ENCODE measurements around the gene ELFN2.

The ELFN2 gene

DNA sequence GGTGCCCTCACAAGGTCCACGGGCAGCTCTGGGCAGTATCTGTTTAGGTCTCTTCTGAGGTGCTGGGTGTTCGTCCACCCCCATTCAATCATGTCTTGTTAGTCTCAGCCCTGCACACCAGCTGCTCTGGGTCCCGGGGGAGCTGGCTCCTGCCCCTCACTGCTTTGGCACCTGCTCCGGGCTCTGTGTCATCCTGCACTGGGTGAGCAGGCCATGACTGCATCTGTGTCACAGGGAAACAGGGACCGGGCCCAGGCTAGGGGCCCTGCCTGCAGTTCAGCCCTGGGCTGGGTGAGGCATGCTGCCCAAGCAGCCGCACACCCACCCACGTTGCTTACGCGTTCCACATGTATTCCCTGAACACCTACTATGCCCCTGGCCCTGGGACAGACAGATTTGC, 43.9 kb downstream of the ELFN2 start:
- no peaks in the 10 kb centered on the region for H3K79me1 ChIP-seq (ENCODE audit: low read length)
- H3K4me2 ChIP-seq (ENCODE audit: low read length): no peak overlapping the region
- H2BK5ac ChIP-seq (ENCODE audit: low read depth, low read length, poor library complexity): no peak overlapping the region
- H4K12ac ChIP-seq (ENCODE audit: low read depth, low read length): no peak overlapping the region
- no peak overlapping the region for H3K18ac ChIP-seq (ENCODE audit: low read length)
- H3K27me3 ChIP-seq (ENCODE audit: insufficient read depth, low read length): no peaks in the 10 kb centered on the region
- no peak overlapping the region for H3K23ac ChIP-seq (ENCODE audit: low read length)
- no peak overlapping the region for H2AFZ ChIP-seq (ENCODE audit: insufficient read depth, low read length, poor library complexity)
- no peak overlapping the region for H3K27ac ChIP-seq (ENCODE audit: low read depth, low read length)
- H3K4me1 ChIP-seq (ENCODE audit: control insufficient read depth in 1 of 2, insufficient read depth in 2 of 2, low read length in 2 of 2): no peaks in the 10 kb centered on the region
- WGBS (ENCODE audit: extremely low coverage, insufficient coverage, insufficient read length): no CpG with 5 or more reads among the region's 9 CpGs
- H3K14ac ChIP-seq (ENCODE audit: low read length): no peak overlapping the region
- no peak overlapping the region for H4K91ac ChIP-seq (ENCODE audit: low read depth, low read length)
- H2BK12ac ChIP-seq (ENCODE audit: low read length): no peak overlapping the region
- H3K4me3 ChIP-seq (ENCODE audit: low read depth, low read length): no peak overlapping the region
- no peak overlapping the region for H3K4ac ChIP-seq (ENCODE audit: low read depth, low read length)
- no peak overlapping the region for H2AK5ac ChIP-seq (ENCODE audit: low read length)
- DNase-seq: no peak
- H4K8ac ChIP-seq (ENCODE audit: low read depth, low read length): no peak overlapping the region
- H2BK120ac ChIP-seq (ENCODE audit: insufficient read depth, low read length, poor library complexity): no peak overlapping the region
- H3K79me2 ChIP-seq (ENCODE audit: control insufficient read depth, insufficient read depth, low read length, poor library complexity): no peaks in the 10 kb centered on the region
- H3K9ac ChIP-seq (ENCODE audit: low read length): no peak overlapping the region
- H3K9me3 ChIP-seq (ENCODE audit: insufficient read depth, low read depth, low read length): peaks cover 3% of the 10 kb centered on the region
- no peaks in the 10 kb centered on the region for H3K36me3 ChIP-seq (ENCODE audit: control insufficient read depth in 1 of 2, insufficient read depth in 2 of 2, low read length in 2 of 2)

DNA sequence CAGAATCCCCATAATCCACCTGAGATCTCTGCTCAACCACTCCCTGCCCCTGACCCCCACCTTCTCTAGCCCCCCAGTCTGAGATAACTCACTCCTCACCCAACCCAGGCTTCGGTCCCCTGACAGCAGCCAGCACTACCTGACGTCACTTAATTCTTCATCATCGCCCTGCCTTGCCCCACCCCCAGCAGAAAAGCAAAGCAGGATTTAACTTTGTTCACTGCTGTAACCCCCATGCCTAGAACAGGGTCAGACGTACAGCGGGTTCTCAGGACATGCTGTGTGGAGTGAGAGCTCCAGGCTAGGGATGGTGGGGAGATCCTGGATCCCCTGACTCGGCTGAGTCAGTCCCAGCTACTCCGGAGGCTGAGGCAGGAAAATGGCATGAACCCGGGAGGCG, 45.8 kb downstream of the ELFN2 start:
- H3K79me2 ChIP-seq (ENCODE audit: control insufficient read depth, insufficient read depth, low read length, poor library complexity): no peaks in the 10 kb centered on the region
- no peaks in the 10 kb centered on the region for H3K36me3 ChIP-seq (ENCODE audit: control insufficient read depth in 1 of 2, insufficient read depth in 2 of 2, low read length in 2 of 2)
- no peak overlapping the region for H3K27ac ChIP-seq (ENCODE audit: low read depth, low read length)
- no peak overlapping the region for H2AK5ac ChIP-seq (ENCODE audit: low read length)
- no peak overlapping the region for H2BK120ac ChIP-seq (ENCODE audit: insufficient read depth, low read length, poor library complexity)
- no peak overlapping the region for H2BK5ac ChIP-seq (ENCODE audit: low read depth, low read length, poor library complexity)
- WGBS (ENCODE audit: extremely low coverage, insufficient coverage, insufficient read length): no CpG with 5 or more reads among the region's 9 CpGs
- H3K9ac ChIP-seq (ENCODE audit: low read length): no peak overlapping the region
- H3K14ac ChIP-seq (ENCODE audit: low read length): no peak overlapping the region
- no peak overlapping the region for H2AFZ ChIP-seq (ENCODE audit: insufficient read depth, low read length, poor library complexity)
- H3K4ac ChIP-seq (ENCODE audit: low read depth, low read length): no peak overlapping the region
- H3K27me3 ChIP-seq (ENCODE audit: insufficient read depth, low read length): no peaks in the 10 kb centered on the region
- H3K9me3 ChIP-seq (ENCODE audit: insufficient read depth, low read depth, low read length): peaks cover 3% of the 10 kb centered on the region
- H4K91ac ChIP-seq (ENCODE audit: low read depth, low read length): no peak overlapping the region
- H3K18ac ChIP-seq (ENCODE audit: low read length): no peak overlapping the region
- no peak overlapping the region for H3K23ac ChIP-seq (ENCODE audit: low read length)
- no peak overlapping the region for H3K4me2 ChIP-seq (ENCODE audit: low read length)
- no peak overlapping the region for H3K4me3 ChIP-seq (ENCODE audit: low read depth, low read length)
- DNase-seq: no peak
- no peak overlapping the region for H2BK12ac ChIP-seq (ENCODE audit: low read length)
- no peaks in the 10 kb centered on the region for H3K4me1 ChIP-seq (ENCODE audit: control insufficient read depth in 1 of 2, insufficient read depth in 2 of 2, low read length in 2 of 2)
- H3K79me1 ChIP-seq (ENCODE audit: low read length): no peaks in the 10 kb centered on the region
- no peak overlapping the region for H4K8ac ChIP-seq (ENCODE audit: low read depth, low read length)
- H4K12ac ChIP-seq (ENCODE audit: low read depth, low read length): no peak overlapping the region

DNA sequence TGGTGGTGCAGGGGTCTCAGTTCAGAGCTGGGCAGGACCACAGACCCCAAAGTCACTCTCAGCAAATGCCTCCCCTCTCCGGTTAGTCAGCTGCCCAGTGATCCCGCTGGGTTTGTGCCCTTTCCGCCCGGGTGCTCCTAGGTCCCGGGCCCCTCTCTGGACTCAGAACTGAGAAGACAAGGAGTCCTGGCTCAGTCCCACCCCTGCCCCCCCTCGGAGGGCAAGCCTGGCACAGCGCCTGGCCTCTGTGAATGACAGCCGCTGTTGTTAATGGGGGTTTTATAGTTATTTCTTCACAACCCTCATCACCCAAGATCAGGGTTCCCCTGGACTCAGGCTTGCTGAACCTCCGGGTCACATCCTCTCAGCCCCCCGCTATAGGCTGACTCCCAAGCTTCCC, 47.6 kb downstream of the ELFN2 start:
- no peak overlapping the region for H3K9ac ChIP-seq (ENCODE audit: low read length)
- no peaks in the 10 kb centered on the region for H3K79me2 ChIP-seq (ENCODE audit: control insufficient read depth, insufficient read depth, low read length, poor library complexity)
- H2BK12ac ChIP-seq (ENCODE audit: low read length): no peak overlapping the region
- H2BK5ac ChIP-seq (ENCODE audit: low read depth, low read length, poor library complexity): no peak overlapping the region
- H3K23ac ChIP-seq (ENCODE audit: low read length): no peak overlapping the region
- no peak overlapping the region for H2AFZ ChIP-seq (ENCODE audit: insufficient read depth, low read length, poor library complexity)
- H3K4me1 ChIP-seq (ENCODE audit: control insufficient read depth in 1 of 2, insufficient read depth in 2 of 2, low read length in 2 of 2): no peaks in the 10 kb centered on the region
- no peaks in the 10 kb centered on the region for H3K36me3 ChIP-seq (ENCODE audit: control insufficient read depth in 1 of 2, insufficient read depth in 2 of 2, low read length in 2 of 2)
- no peak overlapping the region for H3K4me3 ChIP-seq (ENCODE audit: low read depth, low read length)
- peaks cover 3% of the 10 kb centered on the region for H3K9me3 ChIP-seq (ENCODE audit: insufficient read depth, low read depth, low read length)
- no peak overlapping the region for H3K4ac ChIP-seq (ENCODE audit: low read depth, low read length)
- no CpG with 5 or more reads among the region's 10 CpGs for WGBS (ENCODE audit: extremely low coverage, insufficient coverage, insufficient read length)
- no peaks in the 10 kb centered on the region for H3K27me3 ChIP-seq (ENCODE audit: insufficient read depth, low read length)
- no peak overlapping the region for H3K27ac ChIP-seq (ENCODE audit: low read depth, low read length)
- H2AK5ac ChIP-seq (ENCODE audit: low read length): no peak overlapping the region
- H4K8ac ChIP-seq (ENCODE audit: low read depth, low read length): no peak overlapping the region
- no peak overlapping the region for H4K91ac ChIP-seq (ENCODE audit: low read depth, low read length)
- H3K79me1 ChIP-seq (ENCODE audit: low read length): no peaks in the 10 kb centered on the region
- no peak overlapping the region for H2BK120ac ChIP-seq (ENCODE audit: insufficient read depth, low read length, poor library complexity)
- no peak for DNase-seq
- no peak overlapping the region for H3K4me2 ChIP-seq (ENCODE audit: low read length)
- H3K18ac ChIP-seq (ENCODE audit: low read length): no peak overlapping the region
- H4K12ac ChIP-seq (ENCODE audit: low read depth, low read length): no peak overlapping the region
- no peak overlapping the region for H3K14ac ChIP-seq (ENCODE audit: low read length)

DNA sequence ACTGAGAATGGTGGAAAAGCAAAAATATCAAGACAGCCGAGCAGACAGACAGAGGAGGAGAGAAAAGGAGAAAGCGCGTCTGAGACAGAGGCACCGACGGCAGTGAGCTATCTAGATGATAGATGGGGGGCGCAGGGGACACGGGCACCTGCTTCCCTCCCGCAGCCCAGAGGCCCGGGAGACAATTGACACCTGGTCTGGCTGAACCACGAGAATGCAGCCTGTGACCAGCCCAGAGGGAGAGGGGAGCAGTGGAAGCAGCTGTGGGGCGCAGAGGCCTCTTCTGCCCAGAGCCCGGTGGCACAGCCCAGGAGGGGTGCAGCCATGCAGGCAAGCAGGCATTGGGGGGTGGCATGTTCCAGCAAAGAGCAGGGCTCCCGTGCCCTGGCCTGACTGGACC, 48.2 kb downstream of the ELFN2 start:
- no peaks in the 10 kb centered on the region for H3K79me1 ChIP-seq (ENCODE audit: low read length)
- no peak overlapping the region for H4K8ac ChIP-seq (ENCODE audit: low read depth, low read length)
- H3K79me2 ChIP-seq (ENCODE audit: control insufficient read depth, insufficient read depth, low read length, poor library complexity): no peaks in the 10 kb centered on the region
- no peak overlapping the region for H2BK12ac ChIP-seq (ENCODE audit: low read length)
- H3K4me3 ChIP-seq (ENCODE audit: low read depth, low read length): no peak overlapping the region
- H3K27me3 ChIP-seq (ENCODE audit: insufficient read depth, low read length): no peaks in the 10 kb centered on the region
- no peak overlapping the region for H3K14ac ChIP-seq (ENCODE audit: low read length)
- H3K4me1 ChIP-seq (ENCODE audit: control insufficient read depth in 1 of 2, insufficient read depth in 2 of 2, low read length in 2 of 2): no peaks in the 10 kb centered on the region
- no peak overlapping the region for H3K9ac ChIP-seq (ENCODE audit: low read length)
- H4K12ac ChIP-seq (ENCODE audit: low read depth, low read length): no peak overlapping the region
- no peaks in the 10 kb centered on the region for H3K36me3 ChIP-seq (ENCODE audit: control insufficient read depth in 1 of 2, insufficient read depth in 2 of 2, low read length in 2 of 2)
- no peak overlapping the region for H3K27ac ChIP-seq (ENCODE audit: low read depth, low read length)
- no peak overlapping the region for H4K91ac ChIP-seq (ENCODE audit: low read depth, low read length)
- no CpG with 5 or more reads among the region's 13 CpGs for WGBS (ENCODE audit: extremely low coverage, insufficient coverage, insufficient read length)
- no peak overlapping the region for H3K18ac ChIP-seq (ENCODE audit: low read length)
- no peak overlapping the region for H2BK120ac ChIP-seq (ENCODE audit: insufficient read depth, low read length, poor library complexity)
- H2AK5ac ChIP-seq (ENCODE audit: low read length): no peak overlapping the region
- DNase-seq: no peak
- H3K23ac ChIP-seq (ENCODE audit: low read length): no peak overlapping the region
- H3K4ac ChIP-seq (ENCODE audit: low read depth, low read length): no peak overlapping the region
- H2AFZ ChIP-seq (ENCODE audit: insufficient read depth, low read length, poor library complexity): no peak overlapping the region
- H2BK5ac ChIP-seq (ENCODE audit: low read depth, low read length, poor library complexity): no peak overlapping the region
- H3K9me3 ChIP-seq (ENCODE audit: insufficient read depth, low read depth, low read length): peaks cover 3% of the 10 kb centered on the region
- no peak overlapping the region for H3K4me2 ChIP-seq (ENCODE audit: low read length)

Measured in trophoblast cell (in vitro differentiated cells and primary cell).